SW480 (cell line): ENCODE measurements around the gene FAM83G.
"Not testable (repeated sequence)": the region's sequence is repeated elsewhere in the genome, so short reads cannot be mapped to it uniquely, and the experiment has no call there.

Experiments
- DNase-seq: peaks from one replicate; pipeline ENCODE4 v3.0.0-alpha.2; 2016; ENCODE audit warnings: low spot score

The FAM83G gene

GRCh38 chr17:18950944-18951905 lies 53.3 kb downstream of the FAM83G start:
- no peak for DNase-seq

GRCh38 chr17:18950346-18950745 lies 54.2 kb downstream of the FAM83G start:
- DNase-seq, result no peak

GRCh38 chr17:18949566-18949965 lies 55.0 kb downstream of the FAM83G start:
- DNase-seq, result no peak

- no peak for DNase-seq
Measured at GRCh38 chr17:18948476-18949006, 56.0 kb downstream of the FAM83G start.

- DNase-seq, result no peak
Measured at GRCh38 chr17:18947866-18948265, 56.7 kb downstream of the FAM83G start.

- DNase-seq, result no peak
Measured at GRCh38 chr17:18946536-18946935, 58.0 kb downstream of the FAM83G start.

GRCh38 chr17:18944646-18945045 lies 59.9 kb downstream of the FAM83G start:
- DNase-seq, result no peak

- no peak for DNase-seq
Measured at GRCh38 chr17:18938692-18939023, 65.9 kb downstream of the FAM83G start.

GRCh38 chr17:18937981-18938691 lies 66.4 kb downstream of the FAM83G start:
- no peak for DNase-seq

- no peak for DNase-seq
Measured at GRCh38 chr17:18933102-18934058, 71.2 kb downstream of the FAM83G start.

GRCh38 chr17:18932360-18933055 lies 72.1 kb downstream of the FAM83G start:
- DNase-seq, result no peak

- no peak for DNase-seq
Measured at GRCh38 chr17:18928628-18929125, 75.9 kb downstream of the FAM83G start.

- DNase-seq, result peak; percentile 26
Measured at GRCh38 chr17:18925187-18925586, 79.4 kb downstream of the FAM83G start.

GRCh38 chr17:18922596-18922995 lies 82.0 kb downstream of the FAM83G start:
- DNase-seq, result not testable (repeated sequence)

GRCh38 chr17:18921912-18922451 lies 82.6 kb downstream of the FAM83G start:
- DNase-seq, result no peak

GRCh38 chr17:18921485-18921884 lies 83.1 kb downstream of the FAM83G start:
- no peak for DNase-seq

- no peak for DNase-seq
Measured at GRCh38 chr17:18920911-18921441, 83.6 kb downstream of the FAM83G start.

- peak; percentile 25 for DNase-seq
Measured at GRCh38 chr17:18919963-18920362, 84.6 kb downstream of the FAM83G start.
